GM12875 (cell line): ENCODE results near the gene BMPR1B.
"Not testable (repeated sequence)": the region's sequence is repeated elsewhere in the genome, so short reads cannot be mapped to it uniquely, and the experiment has no call there.

ENCODE experiments used
- H3K4me3 ChIP-seq: one replicate; pipeline ENCODE4 v1.5.1; 2011; ENCODE audit warnings: low read depth, low read length, control low read depth
- TF ChIP-seq, protein P1 (sequence below): IDR thresholded peaks from 2 replicates; pipeline ENCODE4 v1.5.1; 2011; ENCODE audit warnings: low read depth, mild to moderate bottlenecking, control low read depth, inconsistent platforms, low read length, moderate library complexity, borderline replicate concordance; ENCODE audit not compliant: insufficient read depth

BMPR1B gene

DNA sequence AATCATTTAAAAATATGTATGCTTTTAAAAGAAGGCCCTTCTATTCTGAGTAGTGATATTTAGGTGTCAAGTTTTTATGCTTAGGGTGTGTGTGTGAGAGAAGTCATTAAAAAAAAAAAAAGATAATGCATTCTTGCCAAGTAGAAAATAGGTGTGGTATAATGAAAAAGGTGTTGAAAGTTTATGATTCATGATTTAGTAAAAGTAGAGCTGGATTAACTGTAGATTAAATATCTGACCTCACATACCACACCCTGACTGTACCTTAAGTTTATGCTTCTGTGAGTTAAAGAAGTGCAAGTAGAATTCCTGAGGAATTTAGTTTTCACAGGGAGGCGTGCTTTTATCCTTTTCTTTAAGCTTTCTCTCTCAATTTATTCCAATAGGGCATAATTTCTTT is 71.1 kb downstream of the BMPR1B start:
- H3K4me3 ChIP-seq, result no peak overlapping the region
- TF ChIP-seq, protein P1, sequence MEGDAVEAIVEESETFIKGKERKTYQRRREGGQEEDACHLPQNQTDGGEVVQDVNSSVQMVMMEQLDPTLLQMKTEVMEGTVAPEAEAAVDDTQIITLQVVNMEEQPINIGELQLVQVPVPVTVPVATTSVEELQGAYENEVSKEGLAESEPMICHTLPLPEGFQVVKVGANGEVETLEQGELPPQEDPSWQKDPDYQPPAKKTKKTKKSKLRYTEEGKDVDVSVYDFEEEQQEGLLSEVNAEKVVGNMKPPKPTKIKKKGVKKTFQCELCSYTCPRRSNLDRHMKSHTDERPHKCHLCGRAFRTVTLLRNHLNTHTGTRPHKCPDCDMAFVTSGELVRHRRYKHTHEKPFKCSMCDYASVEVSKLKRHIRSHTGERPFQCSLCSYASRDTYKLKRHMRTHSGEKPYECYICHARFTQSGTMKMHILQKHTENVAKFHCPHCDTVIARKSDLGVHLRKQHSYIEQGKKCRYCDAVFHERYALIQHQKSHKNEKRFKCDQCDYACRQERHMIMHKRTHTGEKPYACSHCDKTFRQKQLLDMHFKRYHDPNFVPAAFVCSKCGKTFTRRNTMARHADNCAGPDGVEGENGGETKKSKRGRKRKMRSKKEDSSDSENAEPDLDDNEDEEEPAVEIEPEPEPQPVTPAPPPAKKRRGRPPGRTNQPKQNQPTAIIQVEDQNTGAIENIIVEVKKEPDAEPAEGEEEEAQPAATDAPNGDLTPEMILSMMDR, result no peak

DNA sequence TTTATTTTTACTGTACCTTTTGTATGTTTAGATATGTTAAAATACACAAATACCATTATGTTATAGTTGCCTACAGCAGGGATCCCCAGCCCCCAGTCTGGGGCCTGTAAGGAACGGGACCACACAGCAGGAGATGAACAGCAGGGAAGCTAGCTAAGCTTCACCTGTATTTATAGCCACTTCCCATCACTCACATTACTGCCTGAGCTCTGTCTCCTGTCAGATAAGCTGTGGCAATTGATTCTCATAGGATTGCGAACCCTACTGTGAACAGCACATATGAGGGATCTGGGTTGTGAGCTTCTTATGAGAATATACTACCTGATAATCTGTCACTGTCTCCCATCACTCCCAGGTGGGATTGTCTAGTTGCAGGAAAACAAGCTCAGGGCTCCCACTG is 73.9 kb downstream of the BMPR1B start:
- TF ChIP-seq, protein P1, result no peak

DNA sequence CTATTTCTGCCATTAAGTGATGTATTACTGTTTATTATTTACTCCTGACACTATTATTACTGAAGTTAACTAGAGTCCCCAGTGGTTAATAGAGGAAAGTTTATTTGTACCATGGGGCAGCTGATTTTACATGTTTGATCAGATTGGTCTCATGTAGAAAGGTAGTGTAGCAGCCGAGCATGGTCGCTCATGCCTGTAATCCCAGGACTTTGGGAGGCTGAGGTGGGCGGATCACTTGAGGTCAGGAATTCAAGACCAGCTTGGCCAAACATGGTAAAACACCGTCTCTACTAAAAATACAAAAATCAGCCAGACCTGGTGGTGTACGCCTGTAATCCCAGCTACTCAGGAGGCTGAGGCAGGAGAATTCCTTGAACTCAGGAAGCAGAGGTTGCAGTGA is 74.6 kb downstream of the BMPR1B start:
- not testable (repeated sequence) for H3K4me3 ChIP-seq

More for the DNA sequence above, 73.9 kb downstream of the BMPR1B start:
- no peak overlapping the region for H3K4me3 ChIP-seq

DNA sequence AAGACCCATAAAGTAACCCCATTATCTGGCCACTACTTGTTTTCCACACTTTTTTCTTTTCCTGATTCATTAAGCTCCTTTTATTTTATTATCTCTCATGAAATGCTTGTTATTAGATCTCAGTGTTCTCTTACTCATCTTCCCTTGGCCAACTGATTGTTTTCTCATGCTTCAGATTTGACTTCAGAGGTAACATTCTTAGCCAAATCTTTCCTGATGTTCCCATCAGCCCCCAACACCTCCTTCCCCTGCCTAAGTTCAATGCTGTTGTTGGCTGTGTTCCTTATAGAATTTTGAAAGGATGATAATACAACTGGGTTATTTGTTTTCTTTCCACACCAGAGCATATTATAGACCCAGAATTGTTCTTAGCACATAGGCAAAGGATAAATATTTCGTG is 75.6 kb downstream of the BMPR1B start:
- TF ChIP-seq, protein P1, result no peak
- no peak overlapping the region for H3K4me3 ChIP-seq

DNA sequence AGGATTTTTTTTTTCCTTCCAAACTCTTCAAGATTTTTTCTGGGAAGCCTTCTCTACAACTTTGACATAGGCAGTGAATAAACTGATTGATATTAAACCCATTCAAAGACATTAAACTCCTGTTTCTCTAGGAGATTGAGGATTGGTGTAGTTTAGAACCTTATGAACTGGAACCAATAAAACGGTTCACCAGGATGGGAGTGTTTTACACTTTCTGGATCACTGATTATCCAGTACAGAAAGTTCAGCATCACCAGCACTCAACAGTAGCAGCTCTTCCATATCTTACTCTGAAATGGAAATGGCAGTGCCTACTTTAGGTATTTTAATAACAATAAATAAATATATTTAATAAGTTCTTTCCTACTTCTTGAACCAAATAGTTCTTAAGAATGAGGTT is 76.7 kb downstream of the BMPR1B start:
- TF ChIP-seq, protein P1, result no peak
- no peak overlapping the region for H3K4me3 ChIP-seq

DNA sequence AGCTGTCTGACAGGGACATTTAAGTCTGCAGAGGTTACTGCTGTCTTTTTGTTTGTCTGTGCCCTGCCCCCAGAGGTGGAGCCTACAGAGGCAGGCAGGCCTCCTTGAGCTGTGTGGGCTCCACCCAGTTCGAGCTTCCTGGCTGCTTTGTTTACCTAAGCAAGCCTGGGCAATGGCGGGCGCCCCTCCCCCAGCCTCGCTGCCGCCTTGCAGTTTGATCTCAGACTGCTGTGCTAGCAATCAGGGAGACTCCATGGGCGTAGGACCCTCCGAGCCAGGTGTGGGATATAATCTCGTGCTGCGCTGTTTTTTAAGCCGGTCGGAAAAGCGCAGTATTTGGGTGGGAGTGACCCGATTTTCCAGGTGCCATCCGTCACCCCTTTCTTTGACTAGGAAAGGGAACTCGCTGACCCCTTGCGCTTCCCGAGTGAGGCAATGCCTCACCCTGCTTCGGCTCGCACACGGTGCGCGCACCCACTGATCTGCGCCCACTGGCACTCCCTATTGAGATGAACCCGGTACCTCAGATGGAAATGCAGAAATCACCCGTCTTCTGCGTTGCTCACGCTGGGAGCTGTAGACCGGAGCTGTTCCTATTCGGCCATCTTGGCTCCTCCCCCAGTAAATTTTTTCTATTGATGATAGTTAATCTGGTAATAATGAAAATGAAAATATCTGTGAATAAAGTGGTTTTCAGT is 83.6 kb downstream of the BMPR1B start:
- H3K4me3 ChIP-seq, result not testable (repeated sequence)

DNA sequence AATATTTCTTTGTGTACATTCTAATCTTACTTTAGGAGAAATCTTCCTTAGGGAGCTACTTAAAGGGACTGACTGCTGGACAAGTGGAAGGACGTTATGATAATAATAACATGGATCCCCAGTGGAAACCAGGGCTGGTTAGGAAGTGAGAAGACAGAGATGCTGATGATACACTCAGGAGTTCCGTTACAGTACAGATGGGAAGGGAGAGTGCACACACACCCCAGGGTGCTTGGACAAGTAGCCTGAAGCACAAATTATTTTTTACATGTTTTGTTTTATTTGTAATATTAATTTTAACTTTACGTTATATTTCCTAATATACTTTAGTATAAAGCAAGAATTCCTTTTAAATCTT is 84.1 kb downstream of the BMPR1B start:
- TF ChIP-seq, protein P1, result no peak
- no peak overlapping the region for H3K4me3 ChIP-seq

DNA sequence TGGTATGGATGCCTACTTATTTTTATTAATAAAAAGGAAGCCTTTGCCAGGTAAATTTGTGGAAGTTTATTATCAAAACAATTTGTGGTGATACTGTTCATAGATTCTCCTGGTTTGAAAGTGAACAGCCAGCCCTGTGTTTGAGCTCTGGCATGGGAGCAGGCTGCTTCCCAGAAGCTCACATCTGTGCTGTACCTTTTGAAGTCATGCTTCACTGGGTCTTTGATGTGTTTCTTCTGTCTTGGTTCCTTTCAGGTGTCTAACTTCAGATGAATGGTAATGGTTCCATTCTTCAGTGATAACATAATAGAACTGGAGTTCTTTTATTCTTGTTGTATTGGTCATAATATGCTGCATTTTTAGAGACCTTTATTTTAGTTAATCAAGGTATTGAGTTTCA is 85.5 kb downstream of the BMPR1B start:
- TF ChIP-seq, protein P1, result no peak
- no peak overlapping the region for H3K4me3 ChIP-seq
